ENCODE measurements around the gene CD83. TPM values are rescaled to one million over a fixed set of nuclear protein-coding genes. Genes with fewer than 3 reads are reported as not detected.

The CD83 gene
- total RNA-seq, 1 experiment from 2014 or later: 15.9 TPM

GRCh38 chr6:14082771-14083170, 34.8 kb upstream of the CD83 start:
- Histone ChIP-seq H3K9me3 (replicated peaks) (no peaks in the 10 kb centered on the region), H3K27ac (no peak overlapping the region), H3K36me3 (no peaks in the 10 kb centered on the region), H3K4me1 (replicated peaks) (0 out of 2 replicates have a peak, but pooled peaks cover 4% of the 10 kb centered on the region), H3K4me3 (no peak overlapping the region), H3K27me3 (replicated peaks) (no peaks in the 10 kb centered on the region)
- DNase-seq (ENCODE audit: low read depth in 1 of 2, low spot score in 2 of 2): no peak

- no peaks in the 10 kb centered on the region for H3K36me3 ChIP-seq
- no peak overlapping the region for H3K27ac ChIP-seq
- H3K27me3 ChIP-seq (replicated peaks): no peaks in the 10 kb centered on the region
- no peak for DNase-seq (ENCODE audit: low read depth in 1 of 2, low spot score in 2 of 2)
- H3K9me3 ChIP-seq (replicated peaks): no peaks in the 10 kb centered on the region
- no peak overlapping the region for H3K4me3 ChIP-seq
- H3K4me1 ChIP-seq (replicated peaks): 0 out of 2 replicates have a peak, but pooled peaks cover 4% of the 10 kb centered on the region
Measured at GRCh38 chr6:14083262-14083661, 34.3 kb upstream of the CD83 start.

GRCh38 chr6:14083751-14084150, 33.8 kb upstream of the CD83 start:
- DNase-seq (ENCODE audit: low read depth in 1 of 2, low spot score in 2 of 2): no peak
- Histone ChIP-seq H3K9me3 (replicated peaks) (no peaks in the 10 kb centered on the region), H3K27ac (no peak overlapping the region)

GRCh38 chr6:14084388-14084787, 33.2 kb upstream of the CD83 start:
- 0 out of 2 replicates have a peak, but pooled peaks cover 2% of the 10 kb centered on the region for H3K4me1 ChIP-seq (replicated peaks)
- H3K36me3 ChIP-seq: no peaks in the 10 kb centered on the region
- no peaks in the 10 kb centered on the region for H3K9me3 ChIP-seq (replicated peaks)
- DNase-seq (ENCODE audit: low read depth in 1 of 2, low spot score in 2 of 2): no peak
- no peak overlapping the region for H3K27ac ChIP-seq
- H3K27me3 ChIP-seq (replicated peaks): no peaks in the 10 kb centered on the region
- H3K4me3 ChIP-seq: no peak overlapping the region

More at GRCh38 chr6:14083751-14084150, 33.8 kb upstream of the CD83 start:
- H3K4me1 ChIP-seq (replicated peaks): 0 out of 2 replicates have a peak, but pooled peaks cover 4% of the 10 kb centered on the region
- H3K36me3 ChIP-seq: no peaks in the 10 kb centered on the region
- H3K27me3 ChIP-seq (replicated peaks): no peaks in the 10 kb centered on the region
- no peak overlapping the region for H3K4me3 ChIP-seq

GRCh38 chr6:14085176-14085787, 32.3 kb upstream of the CD83 start:
- Histone ChIP-seq H3K4me1 (replicated peaks) (no peaks in the 10 kb centered on the region), H3K27ac (no peak overlapping the region), H3K4me3 (no peak overlapping the region), H3K9me3 (replicated peaks) (no peaks in the 10 kb centered on the region), H3K27me3 (replicated peaks) (no peaks in the 10 kb centered on the region), H3K36me3 (no peaks in the 10 kb centered on the region)
- DNase-seq (ENCODE audit: low read depth in 1 of 2, low spot score in 2 of 2): no peak

- Histone ChIP-seq H3K4me1 (replicated peaks) (no peaks in the 10 kb centered on the region), H3K4me3 (no peak overlapping the region), H3K27ac (no peak overlapping the region), H3K27me3 (replicated peaks) (no peaks in the 10 kb centered on the region), H3K9me3 (replicated peaks) (no peaks in the 10 kb centered on the region), H3K36me3 (no peaks in the 10 kb centered on the region)
- DNase-seq (ENCODE audit: low read depth in 1 of 2, low spot score in 2 of 2): no peak
Measured at GRCh38 chr6:14086701-14087100, 30.9 kb upstream of the CD83 start.

- H3K9me3 ChIP-seq (replicated peaks): no peaks in the 10 kb centered on the region
- H3K4me1 ChIP-seq (replicated peaks): no peaks in the 10 kb centered on the region
- H3K27ac ChIP-seq: no peak overlapping the region
- H3K4me3 ChIP-seq: no peak overlapping the region
- H3K36me3 ChIP-seq: no peaks in the 10 kb centered on the region
- no peak for DNase-seq (ENCODE audit: low read depth in 1 of 2, low spot score in 2 of 2)
- H3K27me3 ChIP-seq (replicated peaks): no peaks in the 10 kb centered on the region
Measured at GRCh38 chr6:14088600-14089192, 28.9 kb upstream of the CD83 start.

- no peaks in the 10 kb centered on the region for H3K36me3 ChIP-seq
- H3K4me1 ChIP-seq (replicated peaks): no peaks in the 10 kb centered on the region
- no peak for DNase-seq (ENCODE audit: low read depth in 1 of 2, low spot score in 2 of 2)
Measured at GRCh38 chr6:14089224-14089623, 28.3 kb upstream of the CD83 start.

GRCh38 chr6:14091339-14091978, 26.1 kb upstream of the CD83 start:
- no peaks in the 10 kb centered on the region for H3K9me3 ChIP-seq (replicated peaks)
- H3K27me3 ChIP-seq (replicated peaks): no peaks in the 10 kb centered on the region
- no peaks in the 10 kb centered on the region for H3K4me1 ChIP-seq (replicated peaks)
- H3K36me3 ChIP-seq: no peaks in the 10 kb centered on the region
- H3K27ac ChIP-seq: no peak overlapping the region
- H3K4me3 ChIP-seq: no peak overlapping the region
- no peak for DNase-seq (ENCODE audit: low read depth in 1 of 2, low spot score in 2 of 2)

More at GRCh38 chr6:14089224-14089623, 28.3 kb upstream of the CD83 start:
- Histone ChIP-seq H3K9me3 (replicated peaks) (no peaks in the 10 kb centered on the region), H3K4me3 (no peak overlapping the region), H3K27me3 (replicated peaks) (no peaks in the 10 kb centered on the region), H3K27ac (no peak overlapping the region)

GRCh38 chr6:14092316-14092715, 25.3 kb upstream of the CD83 start:
- no peaks in the 10 kb centered on the region for H3K36me3 ChIP-seq
- no peaks in the 10 kb centered on the region for H3K9me3 ChIP-seq (replicated peaks)
- no peak overlapping the region for H3K4me3 ChIP-seq
- no peak for DNase-seq (ENCODE audit: low read depth in 1 of 2, low spot score in 2 of 2)
- H3K4me1 ChIP-seq (replicated peaks): no peaks in the 10 kb centered on the region
- no peaks in the 10 kb centered on the region for H3K27me3 ChIP-seq (replicated peaks)
- H3K27ac ChIP-seq: no peak overlapping the region

GRCh38 chr6:14092838-14093789, 24.5 kb upstream of the CD83 start:
- Histone ChIP-seq H3K9me3 (replicated peaks) (no peaks in the 10 kb centered on the region), H3K27me3 (replicated peaks) (no peaks in the 10 kb centered on the region), H3K36me3 (no peaks in the 10 kb centered on the region), H3K4me3 (no peak overlapping the region), H3K4me1 (replicated peaks) (no peaks in the 10 kb centered on the region), H3K27ac (no peak overlapping the region)
- DNase-seq (ENCODE audit: low read depth in 1 of 2, low spot score in 2 of 2): no peak

- Histone ChIP-seq H3K4me1 (replicated peaks) (no peaks in the 10 kb centered on the region), H3K27ac (no peak overlapping the region), H3K36me3 (no peaks in the 10 kb centered on the region), H3K9me3 (replicated peaks) (no peaks in the 10 kb centered on the region), H3K4me3 (no peak overlapping the region), H3K27me3 (replicated peaks) (no peaks in the 10 kb centered on the region)
- DNase-seq (ENCODE audit: low read depth in 1 of 2, low spot score in 2 of 2): no peak
Measured at GRCh38 chr6:14094721-14095120, 22.9 kb upstream of the CD83 start.

GRCh38 chr6:14095437-14095836, 22.1 kb upstream of the CD83 start:
- Histone ChIP-seq H3K4me3 (no peak overlapping the region), H3K4me1 (replicated peaks) (no peaks in the 10 kb centered on the region), H3K9me3 (replicated peaks) (no peaks in the 10 kb centered on the region), H3K36me3 (no peaks in the 10 kb centered on the region), H3K27ac (no peak overlapping the region), H3K27me3 (replicated peaks) (no peaks in the 10 kb centered on the region)
- DNase-seq (ENCODE audit: low read depth in 1 of 2, low spot score in 2 of 2): no peak

Data from SJSA1 (cell line).